ENCODE results near the gene PA2G4.
"Not testable (repeated sequence)": the region's sequence is repeated elsewhere in the genome, so short reads cannot be mapped to it uniquely, and the experiment has no call there.

Gene PA2G4

GRCh38 chr12:56104109-56104814 is at the start of gene PA2G4:
Gene PA2G4 (plus strand): TSS chr12:56104559. CDS start chr12:56104738, 179 bp downstream.
- Mint-ChIP-seq H3K9me3 (ENCODE audit: low read depth) (no peaks in the 10 kb centered on the region), H3K4me1 (ENCODE audit: low read depth) (peaks cover 55% of the 10 kb centered on the region), H3K27me3 (no peaks in the 10 kb centered on the region), H3K4me3 (peak within 1 kb of the TSS; percentile 100), H3K36me3 (peaks cover 19% of the 10 kb centered on the region), H3K27ac (peak within 1 kb of the TSS; percentile 100)

- H3K27me3 Mint-ChIP-seq: not testable (repeated sequence)
Measured at GRCh38 chr12:56059964-56060363, 44.4 kb upstream of the PA2G4 start.

GRCh38 chr12:56061982-56062381 is 42.4 kb upstream of the PA2G4 start:
- Mint-ChIP-seq H3K27ac (no peak overlapping the region), H3K4me1 (ENCODE audit: low read depth) (no peaks in the 10 kb centered on the region), H3K9me3 (ENCODE audit: low read depth) (no peaks in the 10 kb centered on the region), H3K4me3 (no peak overlapping the region), H3K27me3 (no peaks in the 10 kb centered on the region), H3K36me3 (no peaks in the 10 kb centered on the region)

More at GRCh38 chr12:56059964-56060363, 44.4 kb upstream of the PA2G4 start:
- not testable (repeated sequence) for H3K4me1 Mint-ChIP-seq (ENCODE audit: low read depth); H3K36me3 Mint-ChIP-seq; H3K4me3 Mint-ChIP-seq; H3K9me3 Mint-ChIP-seq (ENCODE audit: low read depth); H3K27ac Mint-ChIP-seq

DNA sequence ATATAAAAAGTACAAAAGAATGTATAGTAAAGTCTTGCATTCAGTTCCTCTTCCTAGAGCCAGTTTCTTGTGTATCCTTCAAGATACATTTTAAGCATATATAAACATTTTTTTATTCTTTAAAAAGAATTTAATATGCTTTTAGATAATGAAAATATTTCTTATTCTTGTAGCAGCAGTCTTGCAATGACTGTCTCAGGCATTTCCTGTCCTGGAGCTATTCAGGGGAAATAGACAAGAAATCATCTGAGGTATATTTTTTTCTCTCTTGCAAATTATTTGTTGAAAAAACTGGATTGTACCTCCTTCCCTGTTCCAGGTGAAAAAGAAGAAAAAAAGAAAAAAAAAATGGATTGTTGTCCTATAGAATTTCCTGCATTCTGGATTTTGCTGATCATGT is 41.4 kb upstream of the PA2G4 start:
- no peak overlapping the region for H3K27ac Mint-ChIP-seq
- no peaks in the 10 kb centered on the region for H3K4me1 Mint-ChIP-seq (ENCODE audit: low read depth)
- H3K9me3 Mint-ChIP-seq (ENCODE audit: low read depth): no peaks in the 10 kb centered on the region
- H3K27me3 Mint-ChIP-seq: no peaks in the 10 kb centered on the region
- no peak overlapping the region for H3K4me3 Mint-ChIP-seq
- no peaks in the 10 kb centered on the region for H3K36me3 Mint-ChIP-seq

GRCh38 chr12:56071648-56072047 is 32.7 kb upstream of the PA2G4 start:
- Mint-ChIP-seq H3K9me3 (ENCODE audit: low read depth) (no peaks in the 10 kb centered on the region), H3K4me3 (no peak overlapping the region), H3K27me3 (no peaks in the 10 kb centered on the region), H3K4me1 (ENCODE audit: low read depth) (no peaks in the 10 kb centered on the region), H3K36me3 (no peaks in the 10 kb centered on the region), H3K27ac (no peak overlapping the region)

DNA sequence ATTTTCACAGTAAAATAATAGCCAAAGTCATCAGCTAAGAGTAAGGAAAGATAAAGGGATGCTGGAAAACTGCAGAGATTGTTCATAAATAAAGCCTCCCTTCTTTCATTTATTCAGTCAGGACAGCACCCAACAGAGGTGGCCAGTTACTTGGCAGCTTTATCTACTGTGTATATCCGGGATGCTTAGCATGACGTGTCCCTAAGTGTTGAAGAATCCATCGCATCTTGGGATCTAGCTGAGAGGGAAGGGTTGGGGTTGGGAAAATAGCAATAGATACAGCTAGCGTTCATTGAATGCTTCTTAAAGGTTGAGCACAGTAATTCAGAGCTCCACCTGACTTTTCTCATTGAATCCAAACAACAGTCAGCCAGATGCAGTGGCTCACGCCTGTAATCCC is 30.0 kb upstream of the PA2G4 start:
- H3K4me3 Mint-ChIP-seq: no peak overlapping the region
- H3K9me3 Mint-ChIP-seq (ENCODE audit: low read depth): no peaks in the 10 kb centered on the region
- peaks cover 3% of the 10 kb centered on the region for H3K4me1 Mint-ChIP-seq (ENCODE audit: low read depth)
- no peaks in the 10 kb centered on the region for H3K27me3 Mint-ChIP-seq
- H3K36me3 Mint-ChIP-seq: no peaks in the 10 kb centered on the region
- no peak overlapping the region for H3K27ac Mint-ChIP-seq

DNA sequence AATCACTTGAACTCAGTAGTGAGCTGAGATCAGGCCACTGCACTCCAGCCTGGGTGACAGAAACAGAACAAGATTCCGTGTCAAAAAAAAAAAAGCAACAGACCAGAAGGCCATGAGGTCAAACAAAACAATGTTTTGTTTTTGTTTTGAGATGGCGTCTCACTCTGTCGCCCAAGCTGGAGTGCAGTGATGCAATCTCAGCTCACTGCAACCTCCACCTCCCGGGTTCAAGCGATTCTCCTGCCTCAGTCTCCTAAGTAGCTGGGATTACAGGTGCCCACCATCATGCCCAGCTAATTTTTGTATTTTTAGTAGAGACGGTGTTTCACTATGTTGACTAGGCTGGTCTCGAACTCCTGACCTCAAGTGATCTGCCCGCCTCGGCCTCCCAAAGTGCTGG is 26.4 kb upstream of the PA2G4 start:
- H3K4me1 Mint-ChIP-seq (ENCODE audit: low read depth); H3K27ac Mint-ChIP-seq; H3K9me3 Mint-ChIP-seq (ENCODE audit: low read depth); H3K27me3 Mint-ChIP-seq; H3K36me3 Mint-ChIP-seq; H3K4me3 Mint-ChIP-seq: not testable (repeated sequence)

GRCh38 chr12:56078427-56078826 is 25.9 kb upstream of the PA2G4 start:
- peaks cover 9% of the 10 kb centered on the region for H3K4me1 Mint-ChIP-seq (ENCODE audit: low read depth)
- no peak overlapping the region for H3K27ac Mint-ChIP-seq
- peak overlapping the region; percentile 82 for H3K4me3 Mint-ChIP-seq
- H3K27me3 Mint-ChIP-seq: no peaks in the 10 kb centered on the region
- no peaks in the 10 kb centered on the region for H3K36me3 Mint-ChIP-seq
- H3K9me3 Mint-ChIP-seq (ENCODE audit: low read depth): no peaks in the 10 kb centered on the region

DNA sequence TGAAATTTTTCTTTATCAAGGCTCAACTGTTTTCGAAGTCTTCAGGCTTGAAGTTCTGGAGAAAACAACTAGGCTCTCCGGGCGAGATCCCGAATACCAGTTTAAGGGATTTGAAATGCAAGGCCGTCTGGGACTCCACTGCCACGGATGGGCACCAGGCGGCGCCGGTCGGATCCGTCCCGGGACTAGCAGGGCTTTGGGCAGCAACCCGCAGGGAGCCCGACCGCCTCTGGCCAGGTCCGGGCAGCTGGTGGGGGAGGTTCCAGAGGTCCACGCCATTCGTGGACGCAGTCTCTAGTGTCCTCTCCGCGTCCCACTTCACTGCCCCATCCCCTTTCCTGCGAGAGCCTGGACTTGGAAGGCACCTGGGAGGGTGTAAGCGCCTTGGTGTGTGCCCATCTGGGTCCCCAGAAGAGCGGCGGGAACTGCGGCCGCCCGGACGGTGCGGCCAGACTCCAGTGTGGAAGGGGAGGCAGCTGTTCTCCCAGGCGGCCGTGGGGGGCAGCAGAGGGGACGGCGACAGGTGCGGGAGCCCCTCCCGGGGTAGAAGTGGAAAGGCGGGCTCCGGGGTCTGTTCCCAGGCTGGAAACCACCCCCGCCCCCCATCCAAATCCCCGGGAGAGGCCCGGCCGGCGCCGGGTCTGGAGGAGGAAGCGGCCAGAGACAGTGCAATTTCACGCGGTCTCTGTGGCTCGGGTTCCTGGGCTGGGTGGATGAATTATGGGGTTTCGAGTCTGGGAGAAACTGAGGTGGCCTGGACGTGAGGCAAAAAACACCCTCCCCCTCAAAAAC is 25.2 kb upstream of the PA2G4 start:
- Mint-ChIP-seq H3K4me1 (ENCODE audit: low read depth) (peaks cover 9% of the 10 kb centered on the region), H3K27ac (no peak overlapping the region), H3K27me3 (no peaks in the 10 kb centered on the region), H3K36me3 (no peaks in the 10 kb centered on the region), H3K9me3 (ENCODE audit: low read depth) (no peaks in the 10 kb centered on the region), H3K4me3 (peak overlapping the region; percentile 82)

DNA sequence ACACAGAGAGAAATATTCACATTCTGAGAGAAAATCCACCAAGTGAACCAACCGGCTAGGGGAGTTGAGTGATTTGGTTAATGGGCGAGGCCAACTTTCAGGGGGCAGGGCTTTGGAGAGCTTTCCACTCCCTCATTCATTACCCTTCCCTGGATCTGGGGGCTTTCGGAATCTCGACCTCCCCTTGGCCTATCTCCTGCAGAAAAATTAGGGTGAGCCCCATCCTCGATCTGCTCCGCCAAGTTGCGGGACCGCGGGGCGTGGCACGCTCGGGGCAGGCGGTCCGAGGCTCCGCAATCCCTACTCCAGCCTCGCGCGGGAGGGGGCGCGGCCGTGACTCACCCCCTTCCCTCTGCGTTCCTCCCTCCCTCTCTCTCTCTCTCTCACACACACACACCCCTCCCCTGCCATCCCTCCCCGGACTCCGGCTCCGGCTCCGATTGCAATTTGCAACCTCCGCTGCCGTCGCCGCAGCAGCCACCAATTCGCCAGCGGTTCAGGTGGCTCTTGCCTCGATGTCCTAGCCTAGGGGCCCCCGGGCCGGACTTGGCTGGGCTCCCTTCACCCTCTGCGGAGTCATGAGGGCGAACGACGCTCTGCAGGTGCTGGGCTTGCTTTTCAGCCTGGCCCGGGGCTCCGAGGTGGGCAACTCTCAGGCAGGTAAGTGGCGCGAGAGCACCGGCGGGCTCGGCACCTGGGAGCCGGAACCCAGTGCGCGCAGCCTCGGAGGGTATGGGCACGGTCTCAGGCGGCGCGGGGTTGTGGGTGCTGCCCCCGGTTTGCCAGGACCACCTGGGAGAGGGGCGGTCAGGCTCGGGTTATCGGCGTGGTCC is 24.4 kb upstream of the PA2G4 start, which contains the start of gene ERBB3:
ERBB3 (plus strand) TSS at position 443 of the 833 bp plus-strand sequence; CDS start at position 579, 136 bp downstream.
- Mint-ChIP-seq H3K27me3 (no peaks in the 10 kb centered on the region), H3K4me1 (ENCODE audit: low read depth) (peaks cover 9% of the 10 kb centered on the region), H3K27ac (no peak within 1 kb of the TSS), H3K9me3 (ENCODE audit: low read depth) (no peaks in the 10 kb centered on the region), H3K4me3 (peak within 1 kb of the TSS; percentile 82), H3K36me3 (no peaks in the 10 kb centered on the region)

DNA sequence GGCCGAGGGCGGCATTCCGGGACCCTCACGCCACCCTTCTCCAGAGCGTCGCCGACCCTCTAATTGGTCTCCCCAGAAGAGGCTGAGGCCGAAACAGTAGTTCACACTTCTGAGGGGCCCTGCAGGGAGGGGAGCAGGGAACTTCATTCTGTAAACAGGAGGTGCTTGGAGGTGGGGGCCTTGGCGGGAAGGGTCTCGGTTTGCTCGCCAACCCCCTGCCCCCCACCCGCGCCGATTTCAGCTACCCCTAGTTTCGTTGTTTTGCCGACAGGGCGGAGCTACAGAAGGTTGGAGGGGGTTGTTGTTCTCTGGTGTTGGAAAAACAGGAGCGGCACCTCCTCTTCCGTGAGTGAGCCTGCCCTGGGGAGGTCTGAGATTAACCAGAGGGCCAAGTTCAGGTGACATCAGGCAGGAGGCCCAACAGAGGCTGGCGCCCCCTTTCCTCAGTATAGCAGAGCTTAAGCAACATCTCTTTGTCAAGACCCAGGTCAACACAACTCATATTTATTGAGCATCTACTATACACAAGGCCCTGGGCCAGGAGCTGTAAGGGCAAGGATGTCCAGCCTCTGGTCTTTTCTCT is 23.7 kb upstream of the PA2G4 start:
- peaks cover 9% of the 10 kb centered on the region for H3K4me1 Mint-ChIP-seq (ENCODE audit: low read depth)
- H3K9me3 Mint-ChIP-seq (ENCODE audit: low read depth): no peaks in the 10 kb centered on the region
- no peaks in the 10 kb centered on the region for H3K36me3 Mint-ChIP-seq
- no peaks in the 10 kb centered on the region for H3K27me3 Mint-ChIP-seq
- H3K27ac Mint-ChIP-seq: no peak overlapping the region
- H3K4me3 Mint-ChIP-seq: peak overlapping the region; percentile 82

- Mint-ChIP-seq H3K36me3 (no peaks in the 10 kb centered on the region), H3K4me3 (peak overlapping the region; percentile 82), H3K4me1 (ENCODE audit: low read depth) (peaks cover 9% of the 10 kb centered on the region), H3K9me3 (ENCODE audit: low read depth) (no peaks in the 10 kb centered on the region), H3K27ac (no peak overlapping the region), H3K27me3 (no peaks in the 10 kb centered on the region)
Measured at GRCh38 chr12:56081393-56082347, 22.7 kb upstream of the PA2G4 start.

- H3K27ac Mint-ChIP-seq: no peak overlapping the region
- H3K9me3 Mint-ChIP-seq (ENCODE audit: low read depth): no peaks in the 10 kb centered on the region
- H3K36me3 Mint-ChIP-seq: no peaks in the 10 kb centered on the region
- H3K27me3 Mint-ChIP-seq: no peaks in the 10 kb centered on the region
- no peak overlapping the region for H3K4me3 Mint-ChIP-seq
- peaks cover 9% of the 10 kb centered on the region for H3K4me1 Mint-ChIP-seq (ENCODE audit: low read depth)
Measured at GRCh38 chr12:56082382-56082781, 22.0 kb upstream of the PA2G4 start.

GRCh38 chr12:56082967-56083366 is 21.4 kb upstream of the PA2G4 start:
- H3K4me3 Mint-ChIP-seq: no peak overlapping the region
- peaks cover 9% of the 10 kb centered on the region for H3K4me1 Mint-ChIP-seq (ENCODE audit: low read depth)
- no peak overlapping the region for H3K27ac Mint-ChIP-seq
- H3K27me3 Mint-ChIP-seq: no peaks in the 10 kb centered on the region
- H3K9me3 Mint-ChIP-seq (ENCODE audit: low read depth): no peaks in the 10 kb centered on the region
- no peaks in the 10 kb centered on the region for H3K36me3 Mint-ChIP-seq
